Hepatocyte (in vitro differentiated cells): ENCODE data around the gene FGF9. TPM values are rescaled to one million over a fixed set of nuclear protein-coding genes. Genes with fewer than 3 reads are reported as not detected.

ENCODE experiments used
- DNase-seq: peaks from one replicate; pipeline ENCODE4 v3.0.0-alpha.2; 2016; ENCODE audit warnings: low spot score
- H2AFZ ChIP-seq: fragments of 200-600 bp; sonication (generic); 2 replicates; pipeline ENCODE4 v1.6.0; 2016; ENCODE audit warnings: antibody characterized with exemption, mild to moderate bottlenecking
- H3K27ac ChIP-seq: fragments of 200-600 bp; sonication (generic); 2 replicates; pipeline ENCODE4 v1.5.1; 2016; ENCODE audit warnings: mild to moderate bottlenecking
- H3K27me3 ChIP-seq: fragments of 200-600 bp; sonication (generic); 2 replicates; pipeline ENCODE4 v1.6.1; 2016
- H3K36me3 ChIP-seq: fragments of 200-600 bp; sonication (generic); replicated peaks from 2 replicates; pipeline ENCODE4 v1.5.1; 2016; ENCODE audit warnings: low read depth; ENCODE audit not compliant: insufficient read depth
- H3K4me1 ChIP-seq: fragments of 200-600 bp; sonication (generic); 2 replicates; pipeline ENCODE4 v1.5.1; 2016; ENCODE audit warnings: mild to moderate bottlenecking, moderate library complexity; ENCODE audit not compliant: insufficient read depth
- H3K4me2 ChIP-seq: fragments of 200-600 bp; sonication (generic); 2 replicates; pipeline ENCODE4 v1.6.0; 2016
- H3K4me3 ChIP-seq: fragments of 200-600 bp; sonication (generic); 2 replicates; pipeline ENCODE4 v1.5.1; 2016; ENCODE audit warnings: mild to moderate bottlenecking
- H3K79me2 ChIP-seq: fragments of 200-600 bp; sonication (generic); 2 replicates; pipeline ENCODE4 v1.6.0; 2017; ENCODE audit warnings: mild to moderate bottlenecking
- H3K9me2 ChIP-seq: fragments of 200-600 bp; sonication (generic); replicated peaks from 2 replicates; pipeline ENCODE4 v1.6.0; 2017; ENCODE audit warnings: mild to moderate bottlenecking; ENCODE audit not compliant: insufficient read depth
- H3K9me3 ChIP-seq: fragments of 200-600 bp; sonication (generic); 2 replicates; pipeline ENCODE4 v1.5.1; 2016; ENCODE audit warnings: low read depth, mild to moderate bottlenecking
- H4K20me1 ChIP-seq: fragments of 200-600 bp; sonication (generic); 2 replicates; pipeline ENCODE4 v1.6.0; 2016; ENCODE audit warnings: mild to moderate bottlenecking; ENCODE audit not compliant: insufficient read depth, poor library complexity, severe bottlenecking
- CTCF ChIP-seq: fragments of 200-600 bp; sonication (generic); IDR thresholded peaks from 2 replicates; pipeline ENCODE4 v1.5.1; 2016; ENCODE audit warnings: antibody characterized with exemption, mild to moderate bottlenecking; ENCODE audit not compliant: poor library complexity
- EZH2 ChIP-seq: fragments of 200-600 bp; sonication (generic); IDR thresholded peaks from 2 replicates; pipeline ENCODE4 v1.6.1; 2016; ENCODE audit warnings: antibody characterized with exemption, mild to moderate bottlenecking, borderline replicate concordance
- EZH2phosphoT487 ChIP-seq: fragments of 200-600 bp; sonication (generic); IDR thresholded peaks from one replicate; pipeline ENCODE4 v1.6.1; 2018; ENCODE audit warnings: antibody characterized with exemption, mild to moderate bottlenecking, low read depth, moderate library complexity; ENCODE audit not compliant: unreplicated experiment, severe bottlenecking
- WGBS: methylation state at CpG from one replicate; pipeline ENCODE4 v1.1.6; 2016; ENCODE audit warnings: low lambda C conversion rate; ENCODE audit errors: missing lambda C conversion rate; 5-methylcytosine and 5-hydroxymethylcytosine counted together
- polyA plus RNA-seq: library from polyadenylated mRNA; unstranded; fragments of >200 nt; fragmentation: Nextera tagmentation; extraction: Ambion mirVana; gene quantifications from 2 replicates; pipeline ENCODE4 v1.2.1, GENCODE V29; 2016
- total RNA-seq: library from RNA; depleted of rRNA; stranded (reverse); fragments of >200 nt; gene quantifications from 2 replicates; pipeline ENCODE4 v1.2.3, GENCODE V29; 2014

The FGF9 gene
- total and polyA plus RNA-seq, 2 experiments from 2014 or later, result 1.6 to 2.0 TPM

- Histone ChIP-seq H2AFZ (no peak overlapping the region), H3K9me3 (no peaks in the 10 kb centered on the region)
- DNase-seq, result no peak
These were observed 33.0 kb downstream of the FGF9 start for GRCh38 chr13:21703846-21704245.

GRCh38 chr13:21707586-21707985 lies 36.7 kb downstream of the FGF9 start:
- no peak for DNase-seq
- Histone ChIP-seq H3K27ac (no peak overlapping the region), H3K9me3 (no peaks in the 10 kb centered on the region), H3K4me2 (no peak overlapping the region), H3K9me2 (no peaks in the 10 kb centered on the region), H3K4me1 (no peaks in the 10 kb centered on the region), H3K79me2 (no peaks in the 10 kb centered on the region), H2AFZ (no peak overlapping the region), H4K20me1 (no peaks in the 10 kb centered on the region), H3K27me3 (no peaks in the 10 kb centered on the region), H3K36me3 (no peaks in the 10 kb centered on the region), H3K4me3 (no peak overlapping the region)
- TF ChIP-seq EZH2phosphoT487, result no peak
- no peak for TF ChIP-seq CTCF
- no peak for TF ChIP-seq EZH2
- WGBS, result 91% methylated on average over 3 of the region's 3 CpGs

More at GRCh38 chr13:21703846-21704245, 33.0 kb downstream of the FGF9 start:
- Histone ChIP-seq H3K4me1 (no peaks in the 10 kb centered on the region), H4K20me1 (no peaks in the 10 kb centered on the region), H3K4me3 (no peak overlapping the region), H3K27ac (no peak overlapping the region), H3K27me3 (no peaks in the 10 kb centered on the region), H3K79me2 (no peaks in the 10 kb centered on the region), H3K4me2 (no peak overlapping the region), H3K9me2 (no peaks in the 10 kb centered on the region), H3K36me3 (no peaks in the 10 kb centered on the region)
- 83% methylated on average over 4 of the region's 4 CpGs for whole genome bisulfite sequencing
- no peak for TF ChIP-seq CTCF
- no peak for TF ChIP-seq EZH2
- no peak for TF ChIP-seq EZH2phosphoT487

- no peak overlapping the region for H2AFZ ChIP-seq
- WGBS, result 90% methylated on average over 1 of the region's 1 CpG
These were observed 38.8 kb downstream of the FGF9 start for GRCh38 chr13:21709697-21710096.

More at GRCh38 chr13:21709697-21710096, 38.8 kb downstream of the FGF9 start:
- Histone ChIP-seq H3K27ac (no peak overlapping the region), H3K9me2 (no peaks in the 10 kb centered on the region), H3K4me3 (no peak overlapping the region), H3K36me3 (no peaks in the 10 kb centered on the region), H3K79me2 (no peaks in the 10 kb centered on the region), H3K9me3 (no peaks in the 10 kb centered on the region), H3K4me2 (no peak overlapping the region), H3K27me3 (no peaks in the 10 kb centered on the region), H3K4me1 (no peaks in the 10 kb centered on the region), H4K20me1 (no peaks in the 10 kb centered on the region)
- no peak for TF ChIP-seq EZH2phosphoT487
- TF ChIP-seq CTCF, result no peak
- TF ChIP-seq EZH2, result no peak
- no peak for DNase-seq
